ENCODE data around the gene CNGB1. TPM values are rescaled to one million over a fixed set of nuclear protein-coding genes. Genes with fewer than 3 reads are reported as not detected.

Gene CNGB1
- total and polyA plus RNA-seq, 2 donors from 2014 or later, result not detected

- Histone ChIP-seq H3K27ac (ENCODE audit: low read depth in 2 of 2, low read length in 2 of 2) (no peak overlapping the region), H3K9ac (ENCODE audit: low read length in 3 of 3) (no peak overlapping the region), H3K4me1 (ENCODE audit: control insufficient read depth in 2 of 3, insufficient read depth in 2 of 3, low read depth in 1 of 3, low read length in 3 of 3) (peaks cover 0 to 3% (median 0%) of the 10 kb centered on the region in 3 donors), H3K27me3 (ENCODE audit: control insufficient read depth, insufficient read depth, low read length) (no peaks in the 10 kb centered on the region), H3K4me3 (ENCODE audit: low read length in 3 of 3) (no peak overlapping the region), H3K9me3 (ENCODE audit: control insufficient read depth in 2 of 3, insufficient read depth in 1 of 3, low read length in 3 of 3) (no peaks in the 10 kb centered on the region), H3K36me3 (ENCODE audit: control insufficient read depth in 2 of 3, insufficient read depth in 3 of 3, low read length in 3 of 3) (peaks cover 0 to 4% (median 0%) of the 10 kb centered on the region in 3 donors)
- no peak for TF ChIP-seq CTCF (IDR thresholded peaks at IDR 0.05; ENCODE audit: borderline replicate concordance, extremely low read depth, insufficient read depth)
- intact Hi-C loops (cut with DNase I), result no loop called here
- DNase-seq (peak in 2 of 5 donors; percentile 18 to 25), FAIRE-seq (no peak)
These were observed 46.0 kb upstream of the CNGB1 start for GRCh38 chr16:58016840-58017446.

DNA sequence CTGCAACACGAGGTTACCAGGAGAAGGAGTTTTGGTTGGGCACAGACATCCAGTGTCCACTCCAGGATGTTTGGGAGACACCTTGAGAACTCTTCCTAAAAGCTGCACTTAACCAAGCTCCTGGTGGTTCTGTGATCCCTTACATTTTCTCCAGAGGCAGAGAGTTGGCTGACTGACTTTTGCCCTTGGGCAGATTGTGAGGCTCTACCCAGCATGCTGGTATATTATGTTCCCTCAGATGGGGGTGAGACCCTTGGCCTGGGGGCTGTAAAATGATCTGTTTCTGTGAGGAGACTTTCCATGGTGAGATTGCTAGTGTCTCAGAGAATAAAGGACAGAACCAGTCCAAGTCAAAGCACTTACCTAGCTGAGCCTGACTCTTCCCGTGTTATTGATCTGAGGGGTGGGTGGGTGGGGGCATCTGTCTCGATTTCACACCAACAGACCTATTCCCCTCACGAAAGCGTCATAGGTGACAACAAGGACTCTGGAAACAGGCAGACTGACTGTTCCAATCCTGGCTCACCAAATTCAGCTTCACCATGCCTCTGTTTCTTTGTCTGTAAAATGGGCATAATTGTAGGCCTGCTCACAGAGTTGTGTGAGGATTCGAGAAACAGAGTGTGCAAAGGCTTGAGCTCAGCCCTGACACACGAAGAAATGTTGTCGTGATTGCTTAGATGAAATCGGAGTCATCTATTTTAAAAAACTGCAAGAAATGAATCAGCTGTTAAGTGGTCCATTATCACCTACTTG is 42.5 kb upstream of the CNGB1 start:
- H3K9ac ChIP-seq (ENCODE audit: low read length in 3 of 3), result no peak overlapping the region
- H3K36me3 ChIP-seq (ENCODE audit: control insufficient read depth in 2 of 3, insufficient read depth in 3 of 3, low read length in 3 of 3), result peaks cover 0 to 10% (median 0%) of the 10 kb centered on the region in 3 donors
- no peaks in the 10 kb centered on the region for H3K4me1 ChIP-seq (ENCODE audit: control insufficient read depth in 2 of 3, insufficient read depth in 2 of 3, low read depth in 1 of 3, low read length in 3 of 3)
- no peaks in the 10 kb centered on the region for H3K9me3 ChIP-seq (ENCODE audit: control insufficient read depth in 2 of 3, insufficient read depth in 1 of 3, low read length in 3 of 3)
- no peak overlapping the region for H3K27ac ChIP-seq (ENCODE audit: low read depth in 2 of 2, low read length in 2 of 2)
- no peak for TF ChIP-seq CTCF (IDR thresholded peaks at IDR 0.05; ENCODE audit: borderline replicate concordance, extremely low read depth, insufficient read depth)
- no peak overlapping the region for H3K4me3 ChIP-seq (ENCODE audit: low read length in 3 of 3)
- FAIRE-seq (no peak), DNase-seq (no peak)
- intact Hi-C loops (cut with DNase I), result no loop called here
- H3K27me3 ChIP-seq (ENCODE audit: control insufficient read depth, insufficient read depth, low read length), result no peaks in the 10 kb centered on the region

DNA sequence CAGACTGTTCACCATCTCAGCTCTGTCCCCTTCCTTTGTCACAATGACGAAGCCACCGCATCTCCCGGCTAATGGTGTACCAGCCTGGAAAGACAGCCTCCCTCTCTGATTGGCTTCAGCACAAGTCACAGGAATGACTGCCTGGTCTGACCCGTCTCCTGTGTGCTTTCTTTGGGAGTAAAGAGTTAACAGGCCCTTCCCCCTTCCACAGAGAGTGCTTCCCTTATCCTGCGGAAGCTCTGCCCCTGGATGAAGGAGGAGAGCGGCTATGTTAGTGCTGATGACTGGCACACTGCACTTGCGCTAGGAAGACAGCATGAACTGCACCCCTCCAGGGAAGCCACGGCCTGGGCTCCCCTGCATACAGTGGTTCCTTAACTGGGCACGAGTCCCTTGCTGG is 41.6 kb upstream of the CNGB1 start:
- H3K27ac ChIP-seq (ENCODE audit: low read depth in 2 of 2, low read length in 2 of 2), result no peak overlapping the region
- TF ChIP-seq CTCF (IDR thresholded peaks at IDR 0.05; ENCODE audit: borderline replicate concordance, extremely low read depth, insufficient read depth), result no peak
- no peaks in the 10 kb centered on the region for H3K9me3 ChIP-seq (ENCODE audit: control insufficient read depth in 2 of 3, insufficient read depth in 1 of 3, low read length in 3 of 3)
- H3K4me1 ChIP-seq (ENCODE audit: control insufficient read depth in 2 of 3, insufficient read depth in 2 of 3, low read depth in 1 of 3, low read length in 3 of 3), result no peaks in the 10 kb centered on the region
- intact Hi-C loops (cut with DNase I), result no loop called here
- DNase-seq (peak in 1 of 5 donors; percentile 17), FAIRE-seq (no peak)
- peaks cover 0 to 10% (median 0%) of the 10 kb centered on the region in 3 donors for H3K36me3 ChIP-seq (ENCODE audit: control insufficient read depth in 2 of 3, insufficient read depth in 3 of 3, low read length in 3 of 3)
- no peaks in the 10 kb centered on the region for H3K27me3 ChIP-seq (ENCODE audit: control insufficient read depth, insufficient read depth, low read length)
- H3K4me3 ChIP-seq (ENCODE audit: low read length in 3 of 3), result no peak overlapping the region
- H3K9ac ChIP-seq (ENCODE audit: low read length in 3 of 3), result no peak overlapping the region
